Smooth muscle cell (in vitro differentiated cells): ENCODE results near the gene XRCC4. TPM values are rescaled to one million over a fixed set of nuclear protein-coding genes. Genes with fewer than 3 reads are reported as not detected.

ENCODE experiments used
- DNase-seq: peaks from one replicate; lab custom pipeline; 2025; ENCODE audit not compliant: unreplicated experiment; lab: John Stamatoyannopoulos, UW
- H2AFZ ChIP-seq: fragments of 200-600 bp; sonication (generic); 2 replicates; pipeline ENCODE4 v1.6.0; 2016; ENCODE audit warnings: antibody characterized with exemption, low read depth, mild to moderate bottlenecking
- H3F3A ChIP-seq: fragments of 200-600 bp; sonication (generic); 2 replicates; pipeline ENCODE4 v1.6.0; 2017; ENCODE audit warnings: antibody characterized with exemption, low read depth
- H3K27ac ChIP-seq: fragments of 200-600 bp; sonication (generic); 2 replicates; pipeline ENCODE4 v1.5.1; 2016; ENCODE audit warnings: low read depth, mild to moderate bottlenecking
- H3K27me3 ChIP-seq: fragments of 200-600 bp; sonication (generic); 2 replicates; pipeline ENCODE4 v1.6.1; 2016; ENCODE audit warnings: low read depth, mild to moderate bottlenecking
- H3K36me3 ChIP-seq: fragments of 200-600 bp; sonication (generic); 2 replicates; pipeline ENCODE4 v1.5.1; 2016; ENCODE audit warnings: low read depth
- H3K4me1 ChIP-seq: fragments of 200-600 bp; sonication (generic); 2 replicates; pipeline ENCODE4 v1.5.1; 2016; ENCODE audit warnings: low read depth
- H3K4me2 ChIP-seq: fragments of 200-600 bp; sonication (generic); 2 replicates; pipeline ENCODE4 v1.6.0; 2016; ENCODE audit warnings: mild to moderate bottlenecking
- H3K4me3 ChIP-seq: fragments of 200-600 bp; sonication (generic); 2 replicates; pipeline ENCODE4 v1.5.1; 2016; ENCODE audit warnings: mild to moderate bottlenecking
- H3K79me2 ChIP-seq: fragments of 200-600 bp; sonication (generic); 2 replicates; pipeline ENCODE4 v1.6.0; 2016; ENCODE audit warnings: low read depth, mild to moderate bottlenecking
- H3K9ac ChIP-seq: fragments of 200-600 bp; sonication (generic); 2 replicates; pipeline ENCODE4 v1.6.0; 2016; ENCODE audit warnings: low read depth
- H3K9me3 ChIP-seq: fragments of 200-600 bp; sonication (generic); replicated peaks from 2 replicates; pipeline ENCODE4 v1.5.1; 2016; ENCODE audit warnings: low read depth
- H4K20me1 ChIP-seq: fragments of 200-600 bp; sonication (generic); 2 replicates; pipeline ENCODE4 v1.6.0; 2016; ENCODE audit warnings: low read depth
- CTCF ChIP-seq: fragments of 200-600 bp; sonication (generic); IDR thresholded peaks from 2 replicates; pipeline ENCODE4 v1.5.1; 2017; ENCODE audit warnings: borderline replicate concordance, mild to moderate bottlenecking, antibody characterized with exemption; ENCODE audit not compliant: insufficient read depth, poor library complexity, severe bottlenecking
- WGBS: methylation state at CpG from one replicate; pipeline ENCODE4 v1.1.7; 2016; ENCODE audit warnings: low lambda C conversion rate; 5-methylcytosine and 5-hydroxymethylcytosine counted together
- polyA plus RNA-seq: library from polyadenylated mRNA; unstranded; fragments of >200 nt; fragmentation: Nextera tagmentation; extraction: Ambion mirVana; gene quantifications from 2 replicates; pipeline ENCODE4 v1.2.1, GENCODE V29; 2016
- total RNA-seq: library from RNA; depleted of rRNA; stranded (reverse); fragments of >200 nt; gene quantifications from 2 replicates; pipeline ENCODE4 v1.2.3, GENCODE V29; 2014

Gene XRCC4
- total and polyA plus RNA-seq, 2 experiments from 2014 or later: 98.1 to 110 TPM

- H3K4me3 ChIP-seq: no peak overlapping the region
- no peak overlapping the region for H3K4me2 ChIP-seq
- peaks cover 7% of the 10 kb centered on the region for H3K4me1 ChIP-seq
- no peaks in the 10 kb centered on the region for H3F3A ChIP-seq
- 91% methylated on average over 2 of the region's 2 CpGs for WGBS
- H3K9ac ChIP-seq: no peak overlapping the region
- DNase-seq: no peak
- no peak for TF ChIP-seq CTCF
- H3K27me3 ChIP-seq: no peaks in the 10 kb centered on the region
- H3K9me3 ChIP-seq: no peaks in the 10 kb centered on the region
- no peaks in the 10 kb centered on the region for H4K20me1 ChIP-seq
- peaks cover 6% of the 10 kb centered on the region for H3K79me2 ChIP-seq
- no peak overlapping the region for H3K27ac ChIP-seq
- H3K36me3 ChIP-seq: no peaks in the 10 kb centered on the region
- H2AFZ ChIP-seq: no peak overlapping the region
These were observed 79.8 kb downstream of the XRCC4 start for GRCh38 chr5:83157163-83157562.

- Histone ChIP-seq H3K4me2 (no peak overlapping the region), H3F3A (no peaks in the 10 kb centered on the region), H3K4me3 (no peak overlapping the region), H3K9ac (no peak overlapping the region), H4K20me1 (peaks cover 2% of the 10 kb centered on the region), H2AFZ (no peak overlapping the region), H3K79me2 (peaks cover 6% of the 10 kb centered on the region), H3K27me3 (no peaks in the 10 kb centered on the region), H3K9me3 (no peaks in the 10 kb centered on the region), H3K4me1 (no peaks in the 10 kb centered on the region), H3K27ac (no peak overlapping the region), H3K36me3 (no peaks in the 10 kb centered on the region)
- DNase-seq: no peak
- TF ChIP-seq CTCF: no peak
- WGBS: 62% methylated on average over 3 of the region's 3 CpGs
These were observed 85.3 kb downstream of the XRCC4 start for GRCh38 chr5:83162601-83163000.

GRCh38 chr5:83167538-83167937 lies 90.2 kb downstream of the XRCC4 start:
- H3F3A ChIP-seq: no peaks in the 10 kb centered on the region
- no peak overlapping the region for H3K4me2 ChIP-seq
- no peaks in the 10 kb centered on the region for H3K27me3 ChIP-seq
- H3K4me3 ChIP-seq: no peak overlapping the region
- no peak overlapping the region for H3K27ac ChIP-seq
- no peaks in the 10 kb centered on the region for H3K9me3 ChIP-seq
- no peak overlapping the region for H3K9ac ChIP-seq
- no peak overlapping the region for H2AFZ ChIP-seq
- DNase-seq: no peak
- peaks cover 9% of the 10 kb centered on the region for H4K20me1 ChIP-seq
- H3K4me1 ChIP-seq: peaks cover 14% of the 10 kb centered on the region
- H3K36me3 ChIP-seq: no peaks in the 10 kb centered on the region
- TF ChIP-seq CTCF: no peak
- H3K79me2 ChIP-seq: no peaks in the 10 kb centered on the region

GRCh38 chr5:83169571-83170337 lies 92.4 kb downstream of the XRCC4 start:
- H3F3A ChIP-seq: no peaks in the 10 kb centered on the region
- WGBS: 70% methylated on average over 2 of the region's 2 CpGs
- no peak for DNase-seq
- peaks cover 6% of the 10 kb centered on the region for H4K20me1 ChIP-seq
- no peak overlapping the region for H3K4me3 ChIP-seq
- H3K4me2 ChIP-seq: peak overlapping the region; percentile 12
- no peak overlapping the region for H2AFZ ChIP-seq
- no peaks in the 10 kb centered on the region for H3K27me3 ChIP-seq
- no peak overlapping the region for H3K9ac ChIP-seq
- no peaks in the 10 kb centered on the region for H3K79me2 ChIP-seq
- TF ChIP-seq CTCF: no peak
- no peaks in the 10 kb centered on the region for H3K36me3 ChIP-seq
- H3K27ac ChIP-seq: peak overlapping the region; percentile 28
- H3K4me1 ChIP-seq: peaks cover 14% of the 10 kb centered on the region
- no peaks in the 10 kb centered on the region for H3K9me3 ChIP-seq
